GM18499 (cell line): Measurements from ENCODE around the gene NCK2.

Source experiments
- ATAC-seq: cut with Tn5 transposase; IDR thresholded peaks from one replicate; pipeline ENCODE4 v1.9.1; 2021; ENCODE audit warnings: moderate number of reproducible peaks; ENCODE audit not compliant: insufficient read depth, unreplicated experiment

The NCK2 gene

DNA sequence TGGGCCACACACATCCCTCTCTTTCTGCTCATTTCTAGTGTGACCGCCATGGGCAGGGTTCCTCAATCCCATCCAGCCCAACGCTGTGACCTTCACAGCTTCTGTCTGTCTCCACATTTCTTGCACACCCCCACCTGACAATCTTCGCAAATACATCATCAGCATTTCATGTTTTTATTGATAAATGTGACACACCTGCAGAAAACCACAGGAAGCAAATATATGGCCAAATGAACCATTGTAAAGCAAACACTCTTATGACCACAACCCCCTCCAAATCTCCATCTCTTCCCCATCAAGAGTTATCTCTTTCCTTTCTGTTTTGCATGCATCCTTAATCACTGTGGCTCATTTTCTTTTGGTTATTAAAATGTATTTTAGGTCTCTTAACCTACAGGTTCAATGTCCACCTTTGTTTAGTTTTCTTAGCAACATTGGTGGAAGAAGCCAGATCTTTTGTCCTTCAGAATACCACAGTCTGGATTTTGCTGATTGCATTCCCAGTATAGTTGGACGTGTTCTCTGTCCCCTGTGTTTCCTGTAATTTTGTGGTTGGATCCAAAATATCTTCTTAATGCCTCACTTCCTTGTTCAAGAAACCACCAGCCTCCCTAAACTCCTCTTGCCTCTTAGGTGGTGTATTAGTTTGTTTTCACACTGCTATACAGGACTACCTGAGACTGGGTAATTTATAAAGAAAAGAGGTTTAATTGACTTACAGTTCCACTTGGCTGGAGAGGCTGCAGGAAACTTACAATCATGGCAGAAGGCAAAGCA, 9.8 kb upstream of the NCK2 start:
- ATAC-seq, result no peak

- ATAC-seq, result no peak
These were observed 8.6 kb upstream of the NCK2 start for GRCh38 chr2:105736145-105736544.

DNA sequence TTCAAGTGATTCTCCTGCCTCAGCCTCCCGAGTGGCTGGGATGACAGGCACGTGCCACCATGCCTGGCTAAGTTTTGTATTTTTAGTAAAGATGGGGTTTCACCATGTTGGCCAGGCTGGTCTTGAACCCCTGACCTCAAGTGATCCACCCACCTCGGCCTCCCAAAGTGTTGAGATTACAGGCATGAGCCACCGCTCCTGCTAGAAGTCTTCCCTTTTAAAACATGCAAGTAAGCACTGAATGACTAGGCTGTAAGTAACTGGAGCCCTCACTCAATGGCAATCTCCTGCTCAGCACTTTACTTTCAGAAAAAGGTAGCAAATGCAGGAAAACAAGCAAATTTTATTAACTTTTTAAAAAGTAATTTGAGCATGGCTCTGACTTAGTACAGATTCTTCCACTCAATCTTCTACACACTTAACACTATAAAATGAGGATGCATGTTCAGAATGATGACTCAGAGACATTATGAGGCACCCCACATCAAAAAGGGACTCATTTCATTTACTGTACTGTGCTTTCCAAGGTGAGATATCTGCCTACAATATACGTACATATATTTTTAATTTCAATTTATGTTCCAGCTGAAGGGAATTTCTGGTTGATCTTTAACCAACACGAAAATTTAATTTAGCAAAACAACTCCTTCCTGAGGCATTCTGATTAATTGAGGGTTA, 6.6 kb upstream of the NCK2 start:
- no peak for ATAC-seq

DNA sequence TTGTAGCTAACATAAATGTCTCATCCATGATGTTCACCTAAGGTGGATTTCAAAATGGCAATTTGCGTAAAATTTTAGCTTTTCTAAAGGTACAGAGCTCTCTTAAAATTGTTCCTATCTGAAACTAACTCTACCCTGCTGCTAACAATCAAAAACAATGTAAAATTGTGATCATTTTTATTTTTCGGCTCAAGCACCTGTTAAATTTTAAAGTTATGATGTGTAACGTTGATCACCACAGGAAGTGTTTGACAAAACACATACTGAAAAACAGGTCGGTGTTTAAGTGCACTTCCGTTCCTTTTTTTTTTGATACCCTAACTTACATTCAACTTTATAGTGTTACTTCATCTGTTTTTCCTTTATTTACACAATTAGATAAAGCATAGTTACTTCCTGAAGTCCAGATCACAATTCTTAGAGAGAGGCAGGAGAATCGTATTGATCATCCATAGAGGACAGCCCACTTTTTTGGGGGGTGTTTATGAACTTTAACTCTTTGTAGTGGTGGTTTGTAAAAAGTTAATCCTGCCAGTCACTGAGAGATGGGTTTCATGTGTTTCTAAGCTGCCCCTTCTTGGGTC, 6.0 kb upstream of the NCK2 start:
- no peak for ATAC-seq

DNA sequence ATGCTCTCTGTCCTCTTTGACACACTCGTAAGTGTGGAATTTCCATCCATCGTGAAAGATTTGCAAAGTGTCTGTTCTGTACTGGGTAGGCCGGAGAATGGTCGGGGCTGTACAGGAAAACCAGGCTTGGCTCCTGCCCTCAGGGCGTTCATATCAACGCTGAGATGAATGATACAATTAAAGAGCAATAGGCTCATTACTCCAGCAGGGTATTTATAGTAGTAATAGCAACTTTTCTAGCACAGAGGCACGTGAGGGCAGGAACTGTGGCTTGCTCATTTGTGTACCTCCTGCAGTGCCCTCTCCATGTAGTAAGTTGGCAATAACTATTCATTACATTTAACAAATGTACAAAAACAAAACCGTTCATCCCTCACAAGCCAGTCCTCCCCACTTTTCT, 5.3 kb upstream of the NCK2 start:
- no peak for ATAC-seq

- ATAC-seq, result no peak
These were observed 4.7 kb upstream of the NCK2 start for GRCh38 chr2:105739944-105740530.

GRCh38 chr2:105741174-105741573, 3.5 kb upstream of the NCK2 start:
- no peak for ATAC-seq

- ATAC-seq, result no peak
These were observed 3.1 kb upstream of the NCK2 start for GRCh38 chr2:105741617-105742016.

DNA sequence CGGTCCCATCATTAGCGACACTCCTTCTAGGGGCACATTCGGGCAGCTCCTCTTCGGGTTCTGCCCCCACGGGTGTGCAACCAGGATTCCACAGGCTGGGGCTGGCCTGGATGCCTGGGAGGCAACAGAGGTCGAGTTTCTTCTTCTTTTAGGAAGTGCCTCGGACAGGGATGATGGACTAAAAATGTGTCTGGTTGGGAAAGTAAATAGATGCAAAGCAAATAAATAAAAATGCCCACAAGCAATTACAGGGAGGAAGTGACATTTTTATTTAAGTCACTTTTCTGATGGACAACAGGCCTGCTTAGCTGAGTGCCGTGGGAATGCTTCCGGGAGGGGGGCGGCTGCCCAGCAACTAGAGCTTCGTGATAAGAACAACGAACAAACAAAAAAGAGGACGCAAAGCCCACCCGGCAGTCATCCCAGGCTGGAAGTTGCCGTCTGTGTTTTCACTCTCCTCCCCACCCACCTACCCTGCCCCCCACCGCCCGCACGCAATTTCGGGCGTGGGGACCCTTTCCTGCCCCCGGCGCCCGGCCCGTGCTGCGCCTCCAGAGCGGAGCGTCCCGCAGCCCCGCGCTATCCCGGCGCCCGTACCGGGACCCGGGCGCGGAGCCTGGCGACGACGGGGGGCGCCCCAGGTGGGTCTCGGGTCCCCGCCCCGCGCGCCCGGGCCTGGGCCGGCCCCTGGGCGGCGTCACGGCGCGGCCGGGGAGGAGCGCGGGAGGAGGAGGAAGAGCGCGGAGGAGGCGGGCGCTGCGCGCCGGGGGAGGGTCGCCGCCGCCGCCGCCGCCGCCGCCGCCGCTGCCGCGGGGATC, 412 bp upstream of the NCK2 start:
- ATAC-seq, result no peak

DNA sequence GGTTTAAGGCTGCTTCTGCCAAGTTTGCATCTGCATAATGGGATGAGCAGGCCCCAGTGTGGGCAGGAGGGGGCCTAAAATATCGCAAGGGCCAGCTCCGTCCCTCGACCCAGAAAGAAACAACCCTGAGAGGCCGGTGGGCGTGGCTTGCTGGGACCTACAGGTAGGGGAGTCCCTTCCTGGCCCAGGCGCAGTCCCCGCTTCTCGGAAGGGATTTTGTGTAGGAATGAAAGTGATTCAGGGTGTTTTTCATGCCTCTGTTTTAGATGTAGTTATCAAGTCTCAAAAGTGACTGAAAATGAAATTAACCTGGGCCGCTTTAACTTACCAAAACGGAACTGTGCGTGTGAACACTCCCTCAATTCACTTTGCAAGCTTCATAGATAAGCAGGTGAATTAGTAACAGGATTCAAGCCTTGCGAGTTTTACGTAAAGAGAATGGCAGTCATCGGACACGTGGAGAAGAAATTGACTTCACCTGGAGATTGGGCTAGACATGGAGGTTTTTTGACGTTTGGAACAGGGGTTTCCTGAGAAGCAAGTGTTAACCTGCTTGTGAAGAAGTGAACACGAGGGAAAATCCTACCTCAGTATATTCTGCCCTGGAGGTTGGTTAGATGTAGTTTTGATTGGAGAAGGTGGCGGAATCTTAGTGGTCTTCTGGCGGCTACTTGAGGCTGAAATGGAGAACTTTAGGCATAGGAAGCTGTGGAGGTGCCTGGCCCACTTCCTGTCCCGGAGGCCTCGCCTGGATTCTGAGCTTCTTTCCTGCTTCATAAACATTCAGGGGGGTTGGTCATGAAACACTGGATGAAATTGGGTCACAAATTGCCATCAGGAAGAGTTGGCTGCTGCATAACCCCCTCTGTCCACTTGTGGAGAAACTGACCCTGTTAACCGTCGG, 1.7 kb downstream of the NCK2 start:
- peak; percentile 52 for ATAC-seq

DNA sequence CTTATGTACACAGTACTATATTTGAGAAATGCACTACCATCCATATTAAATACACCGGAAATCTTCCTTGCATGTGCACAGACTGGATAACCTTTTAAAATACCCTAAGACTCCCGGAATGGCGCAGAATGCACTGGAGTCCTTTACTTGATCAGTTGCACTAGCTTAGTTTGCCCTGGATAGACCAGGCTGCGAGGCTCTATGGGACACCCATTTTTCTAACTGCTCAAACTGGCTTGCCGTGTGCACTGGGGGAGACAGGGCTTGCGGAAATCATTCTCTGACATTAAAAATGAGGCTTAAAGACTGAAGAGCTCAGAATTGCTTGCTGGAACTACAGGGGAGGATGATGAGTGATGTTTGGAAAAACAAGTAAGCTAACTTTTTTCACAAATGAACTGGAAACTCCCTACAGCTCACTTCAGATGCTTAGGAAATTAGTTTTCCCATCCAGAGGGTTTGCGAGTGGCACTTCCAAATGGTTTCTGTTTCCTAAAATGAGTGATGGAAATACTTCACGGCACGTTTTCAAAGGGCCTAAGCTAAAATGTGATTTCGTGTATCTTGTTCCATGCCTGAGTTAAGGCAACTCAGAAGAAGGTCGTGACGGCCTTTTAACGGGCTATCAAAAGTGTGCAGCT, 2.7 kb downstream of the NCK2 start:
- ATAC-seq, result no peak

DNA sequence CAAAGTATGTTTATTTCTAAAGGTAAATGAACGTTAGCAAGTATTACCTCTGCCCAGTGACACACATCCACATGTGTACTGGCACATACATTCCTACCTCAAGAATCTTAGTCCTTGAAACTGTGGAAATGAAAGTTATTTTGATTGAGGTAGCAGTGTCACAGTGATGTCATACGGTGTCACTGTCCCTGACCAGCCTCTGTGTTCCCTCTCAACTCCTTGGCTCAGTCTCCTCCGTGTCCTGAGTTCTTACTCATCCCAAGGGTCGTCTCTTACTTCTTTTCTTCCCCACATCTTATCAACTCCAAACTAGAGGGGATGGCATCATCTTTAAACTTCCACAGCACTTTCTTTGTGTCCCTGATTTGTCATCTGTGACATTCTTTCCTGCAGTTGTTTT, 3.3 kb downstream of the NCK2 start:
- no peak for ATAC-seq

DNA sequence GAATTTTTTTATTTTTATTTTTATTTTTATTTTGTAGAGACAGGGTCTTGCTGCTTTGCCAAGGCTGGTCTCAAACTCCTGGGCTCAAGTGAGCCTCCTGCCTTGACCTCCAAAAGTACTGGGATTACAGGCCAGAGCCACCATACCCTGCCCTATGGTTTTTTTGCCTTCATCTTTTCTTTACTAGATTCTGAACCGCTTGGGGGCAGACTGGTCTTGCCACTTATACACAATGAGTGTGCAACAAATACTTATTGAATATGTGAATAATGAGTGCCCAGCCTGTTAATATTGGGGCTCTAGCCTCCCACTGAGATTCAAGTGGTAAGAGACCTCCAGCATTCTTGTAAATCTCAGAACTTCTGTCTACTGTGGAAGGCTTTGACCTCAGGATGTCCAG, 3.9 kb downstream of the NCK2 start:
- no peak for ATAC-seq

DNA sequence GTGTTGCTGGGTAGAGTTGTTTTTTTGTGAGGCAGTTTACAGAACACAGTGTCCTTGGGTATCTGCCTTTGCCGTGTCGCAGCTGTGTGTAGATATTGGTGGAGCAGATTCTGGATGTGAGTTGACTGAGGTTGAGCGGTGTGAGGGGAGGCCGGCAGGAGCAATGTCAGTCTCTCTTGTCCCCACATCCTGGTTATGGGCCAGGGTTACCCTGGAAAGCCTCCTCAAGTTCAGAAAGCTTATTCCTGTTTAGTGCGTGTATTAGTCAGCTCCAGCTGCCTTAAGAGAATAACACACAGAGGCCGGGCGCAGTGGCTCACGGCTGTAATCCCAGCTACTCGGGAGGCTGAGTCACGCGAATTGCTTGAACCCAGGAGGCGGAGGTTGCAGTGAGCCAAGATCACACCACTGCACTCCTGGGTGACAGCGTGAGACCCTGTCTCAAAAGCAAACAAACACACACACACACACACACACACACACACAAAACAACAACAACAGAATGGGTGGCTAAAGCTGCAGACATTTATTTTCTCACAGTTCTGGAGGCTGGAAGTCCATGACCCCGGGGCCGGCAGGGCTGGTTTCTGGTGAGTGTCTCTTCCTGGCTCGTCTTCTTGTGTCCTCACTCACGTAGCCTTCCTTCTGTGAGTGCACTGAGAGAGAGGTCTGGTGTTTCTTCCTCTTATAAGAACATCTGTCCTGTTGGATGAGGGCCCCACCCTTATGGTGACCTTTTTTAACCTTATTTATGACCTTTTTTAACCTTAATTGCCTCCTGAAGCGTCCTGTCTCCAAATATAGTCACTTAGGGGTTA, 5.1 kb downstream of the NCK2 start:
- no peak for ATAC-seq

- no peak for ATAC-seq
These were observed 6.0 kb downstream of the NCK2 start for GRCh38 chr2:105750735-105751134.

DNA sequence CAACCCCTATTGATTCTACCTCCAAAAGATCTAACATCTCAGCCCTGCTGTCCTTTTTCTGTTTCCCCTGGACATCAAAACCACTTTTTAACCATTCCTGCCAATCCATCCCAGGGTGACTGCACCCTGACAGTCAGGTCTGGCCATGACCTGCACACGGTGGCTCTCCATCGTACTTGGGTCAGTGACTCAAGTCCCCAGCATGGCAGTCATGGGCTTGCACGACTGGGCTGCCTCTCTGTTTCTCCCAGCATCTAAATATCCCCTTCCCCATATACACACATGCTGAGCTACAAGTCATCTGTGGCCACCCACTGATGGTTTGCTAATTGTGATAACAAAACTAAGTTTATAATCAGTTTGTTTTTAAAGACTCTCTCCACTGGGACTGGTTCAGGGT, 6.6 kb downstream of the NCK2 start:
- ATAC-seq, result no peak

GRCh38 chr2:105752691-105753358, 8.1 kb downstream of the NCK2 start:
- ATAC-seq, result no peak

GRCh38 chr2:105753380-105753779, 8.7 kb downstream of the NCK2 start:
- no peak for ATAC-seq
